SK-N-SH (cell line): ENCODE results near the gene MED8. TPM values are rescaled to one million over a fixed set of nuclear protein-coding genes. Genes with fewer than 3 reads are reported as not detected.

ENCODE experiments used
- CTCF ChIA-PET: fragments of 300-600, 350-600 bp; formaldehyde crosslinking; extraction: SDS; loops from one replicate; lab custom pipeline; 2021; lab: Yijun Ruan, JAX
- POLR2A ChIA-PET: fragments of 350-600 bp; sonication (Branson Sonifier 250); formaldehyde crosslinking; extraction: SDS; loops from one replicate; lab custom pipeline; 2020; ENCODE audit warnings: antibody characterized with exemption, inconsistent platforms; lab: Yijun Ruan, JAX
- DNase-seq: peaks from one replicate; pipeline ENCODE4 v3.0.0; 2012
- H2AFZ ChIP-seq: fragments of 200-600 bp; sonication (generic); 2 replicates; pipeline ENCODE4 v1.8.1; 2016; ENCODE audit warnings: antibody characterized with exemption, mild to moderate bottlenecking, low read depth
- H3F3A ChIP-seq: fragments of 200-600 bp; sonication (generic); replicated peaks from 2 replicates; pipeline ENCODE3; 2016; ENCODE audit warnings: antibody characterized with exemption, mild to moderate bottlenecking; ENCODE audit not compliant: insufficient read depth
- H3K27ac ChIP-seq, 2 experiments: fragments of 200-500 bp in 1 of 2; fragments of 200-600 bp in 1 of 2; sonication (Bioruptor generic) in 1 of 2; sonication (generic), shearing (Covaris generic) in 1 of 2; 2 replicates each; pipeline versions ENCODE4 v1.5.1 to v1.6.1; 2014 to 2016; ENCODE audit warnings: low read depth in 2 of 2, inconsistent platforms in 1 of 2, low read length in 1 of 2, mild to moderate bottlenecking in 1 of 2, mixed read lengths in 1 of 2
- H3K27me3 ChIP-seq: fragments of 200-600 bp; sonication (generic), shearing (Covaris generic); 2 replicates; pipeline ENCODE4 v1.6.1; 2016; ENCODE audit warnings: mixed run types; ENCODE audit not compliant: insufficient read depth
- H3K36me3 ChIP-seq, 2 experiments: fragments of 200-500 bp in 1 of 2; fragments of 200-600 bp in 1 of 2; sonication (Bioruptor generic) in 1 of 2; sonication (generic) in 1 of 2; replicated peaks in 1 of 2; 2 replicates each; pipeline versions ENCODE3 to v1.5.1; 2014 to 2016; ENCODE audit warnings: low read length in 1 of 2, mild to moderate bottlenecking in 1 of 2; ENCODE audit not compliant: insufficient read depth in 2 of 2, control insufficient read depth in 1 of 2
- H3K4me1 ChIP-seq, 2 experiments: fragments of 200-500 bp in 1 of 2; fragments of 200-600 bp in 1 of 2; sonication (Bioruptor generic) in 1 of 2; sonication (generic), shearing (Covaris generic) in 1 of 2; 2 replicates each; pipeline versions ENCODE4 v1.5.1 to v1.6.1; 2014 to 2016; ENCODE audit warnings: low read depth in 1 of 2, low read length in 1 of 2, mixed run types in 1 of 2; ENCODE audit not compliant: insufficient read depth in 2 of 2, control insufficient read depth in 1 of 2
- H3K4me2 ChIP-seq: fragments of 200-600 bp; sonication (generic), shearing (Covaris generic); 2 replicates; pipeline ENCODE4 v1.6.1; 2017; ENCODE audit warnings: mixed run types
- H3K4me3 ChIP-seq, 2 experiments: fragments of 200-500 bp in 1 of 2; fragments of 200-600 bp in 1 of 2; sonication (Bioruptor generic) in 1 of 2; sonication (generic), shearing (Covaris generic) in 1 of 2; 2 replicates each; pipeline versions ENCODE4 v1.5.1 to v1.8.1; 2014 to 2016; ENCODE audit warnings: low read depth in 2 of 2, inconsistent platforms in 1 of 2, low read length in 1 of 2, mild to moderate bottlenecking in 1 of 2, mixed read lengths in 1 of 2, moderate library complexity in 1 of 2
- H3K79me2 ChIP-seq: fragments of 200-600 bp; sonication (generic); 2 replicates; pipeline ENCODE4 v1.8.1; 2017; ENCODE audit warnings: mild to moderate bottlenecking; ENCODE audit not compliant: insufficient read depth
- H3K9ac ChIP-seq: fragments of 200-600 bp; sonication (generic); 2 replicates; pipeline ENCODE4 v1.6.1; 2017; ENCODE audit warnings: mixed run types
- H3K9me2 ChIP-seq: fragments of 200-600 bp; sonication (generic); 2 replicates; pipeline ENCODE4 v1.6.1; 2017; ENCODE audit warnings: mixed run types
- H3K9me3 ChIP-seq: fragments of 200-600 bp; sonication (generic); 2 replicates; pipeline ENCODE4 v1.6.1; 2017; ENCODE audit warnings: mixed run types, mild to moderate bottlenecking, moderate library complexity
- H4K20me1 ChIP-seq: fragments of 200-600 bp; sonication (generic); 2 replicates; pipeline ENCODE4 v1.6.1; 2017; ENCODE audit warnings: mild to moderate bottlenecking, mixed run types; ENCODE audit not compliant: insufficient read depth
- CTCF ChIP-seq: fragments of 200-600 bp; sonication (generic); IDR thresholded peaks from 2 replicates; pipeline ENCODE4 v1.6.1; 2017; ENCODE audit warnings: antibody characterized with exemption, mild to moderate bottlenecking, moderate library complexity
- ELF1 ChIP-seq: IDR thresholded peaks from 2 replicates; pipeline ENCODE4 v1.4.0; 2012
- EP300 ChIP-seq, 2 experiments: IDR thresholded peaks; 2 replicates each; pipeline versions ENCODE4 v1.4.0 to v1.6.1; 2012; ENCODE audit warnings: borderline replicate concordance in 1 of 2, low read depth in 1 of 2, low read length in 1 of 2
- FOSL2 ChIP-seq: IDR thresholded peaks from 2 replicates; pipeline ENCODE4 v1.4.0; 2012; ENCODE audit warnings: low read depth, mild to moderate bottlenecking, moderate library complexity, borderline replicate concordance
- FOXJ3 ChIP-seq: sonication (generic); formaldehyde crosslinking; IDR thresholded peaks from 2 replicates; pipeline ENCODE4 v1.5.1; 2020; ENCODE audit warnings: mild to moderate bottlenecking, missing genetic modification reagents
- GABPA ChIP-seq: IDR thresholded peaks from 2 replicates; pipeline ENCODE4 v1.4.0; 2012; ENCODE audit warnings: low read depth, mild to moderate bottlenecking
- GATA2 ChIP-seq: sonication (generic); formaldehyde crosslinking; IDR thresholded peaks from 2 replicates; pipeline ENCODE4 v1.5.0; 2020; ENCODE audit warnings: mild to moderate bottlenecking, missing genetic modification reagents
- IRF3 ChIP-seq: fragments of 150-350 bp; IDR thresholded peaks from 2 replicates; pipeline ENCODE4 v1.6.1; 2016; ENCODE audit warnings: mild to moderate bottlenecking, low read depth, low read length
- MAX ChIP-seq: IDR thresholded peaks from 2 replicates; pipeline ENCODE4 v1.4.0; 2012; ENCODE audit warnings: low read depth
- NFIC ChIP-seq: IDR thresholded peaks from 2 replicates; pipeline ENCODE4 v1.4.0; 2012; ENCODE audit warnings: borderline replicate concordance
- NRF1 ChIP-seq: IDR thresholded peaks from 2 replicates; pipeline ENCODE4 v1.6.1; 2012; ENCODE audit warnings: low read depth, mild to moderate bottlenecking, low read length
- POLR2AphosphoS5 ChIP-seq: IDR thresholded peaks from 2 replicates; pipeline ENCODE4 v1.6.1; 2012; ENCODE audit warnings: low read depth, low read length
- REST ChIP-seq: IDR thresholded peaks from 2 replicates; pipeline ENCODE4 v1.6.1; 2012; ENCODE audit warnings: mild to moderate bottlenecking, low read depth, low read length, moderate library complexity
- RFX5 ChIP-seq: IDR thresholded peaks from 2 replicates; pipeline ENCODE4 v1.6.1; 2012; ENCODE audit warnings: mild to moderate bottlenecking, improper control_type of control experiment, low read length
- RXRA ChIP-seq: IDR thresholded peaks from 2 replicates; pipeline ENCODE4 v1.4.0; 2012; ENCODE audit warnings: low read depth, mild to moderate bottlenecking, borderline replicate concordance
- SIN3A ChIP-seq: IDR thresholded peaks from 2 replicates; pipeline ENCODE4 v1.6.1; 2012; ENCODE audit warnings: low read depth, mild to moderate bottlenecking, low read length, moderate library complexity, borderline replicate concordance
- SMC3 ChIP-seq: IDR thresholded peaks from 2 replicates; pipeline ENCODE4 v1.6.1; 2012; ENCODE audit warnings: low read depth, low read length, improper control_type of control experiment
- TAF1 ChIP-seq: IDR thresholded peaks from 2 replicates; pipeline ENCODE4 v1.6.1; 2012; ENCODE audit warnings: low read depth, mild to moderate bottlenecking, low read length, moderate library complexity, borderline replicate concordance
- TEAD4 ChIP-seq: IDR thresholded peaks from 2 replicates; pipeline ENCODE4 v1.4.0; 2012; ENCODE audit warnings: mild to moderate bottlenecking, borderline replicate concordance; ENCODE audit not compliant: insufficient read depth
- USF1 ChIP-seq: IDR thresholded peaks from 2 replicates; pipeline ENCODE4 v1.4.0; 2012; ENCODE audit warnings: low read depth, borderline replicate concordance
- ZBTB33 ChIP-seq: IDR thresholded peaks from 2 replicates; pipeline ENCODE4 v1.4.0; 2012; ENCODE audit warnings: low read depth, borderline replicate concordance
- WGBS: methylation state at CpG from one replicate; pipeline ENCODE4 v1.1.6; 2017; ENCODE audit warnings: low lambda C conversion rate; 5-methylcytosine and 5-hydroxymethylcytosine counted together
- polyA plus RNA-seq, 3 experiments: library from polyadenylated mRNA; depleted of rRNA; stranded (reverse); fragments of >200 nt; gene quantifications; 2 replicates each; pipeline ENCODE4 v1.2.3, GENCODE V29; 2012

MED8 gene
- polyA plus RNA-seq, 1 of the 3 experiments (the other 2 are of a cell fraction) = 33.7 TPM

- no peak for TF ChIP-seq REST
- TF ChIP-seq, all 33 proteins: peak for 0
Observed at GRCh38 chr1:43366179-43366578, 23.4 kb downstream of the MED8 start (continued).

- Histone ChIP-seq H3K4me1 (peaks cover 15 to 19% of the 10 kb centered on the region in 2 experiments; a peak in 3 of 4 replicates), H3K9ac (peak overlapping the region; percentile 75; the same call in 1 of the 2 replicates), H3K9me2 (no peaks in the 10 kb centered on the region), H2AFZ (no peak overlapping the region), H4K20me1 (no peaks in the 10 kb centered on the region), H3K79me2 (peaks cover 88% of the 10 kb centered on the region), H3F3A (peaks cover 33% of the 10 kb centered on the region), H3K27me3 (no peaks in the 10 kb centered on the region), H3K36me3 (peaks cover 40 to 42% of the 10 kb centered on the region in 2 experiments), H3K4me3 (0 out of 4 replicates have a peak overlapping the region, but pooled peaks of 1 of the 2 experiments have one; percentile 73), H3K4me2 (peak overlapping the region; percentile 81), H3K9me3 (no peaks in the 10 kb centered on the region)
- ChIA-PET CTCF (no interaction called here), POLR2A (no interaction called here)
- WGBS = 97% methylated on average over 2 of the region's 2 CpGs
- TF ChIP-seq SMC3 = no peak
- no peak for TF ChIP-seq FOSL2
- no peak for TF ChIP-seq GATA2 (CRISPR knock-in tag)
- no peak for TF ChIP-seq CTCF
- TF ChIP-seq EP300 (IDR thresholded peaks at IDR 0.05; ENCODE audit: borderline replicate concordance in 1 of 2, low read depth in 1 of 2, low read length in 1 of 2) = no peak
- no peak for TF ChIP-seq MAX
- TF ChIP-seq ELF1 = no peak
- TF ChIP-seq POLR2AphosphoS5 = no peak
- TF ChIP-seq GABPA = no peak
- TF ChIP-seq SIN3A = no peak
- no peak for TF ChIP-seq IRF3
- TF ChIP-seq NFIC = no peak
- TF ChIP-seq ZBTB33 = no peak
- TF ChIP-seq TAF1 = no peak
- TF ChIP-seq NRF1 = no peak
- TF ChIP-seq FOXJ3 = no peak
- no peak for TF ChIP-seq RFX5
- no peak for TF ChIP-seq TEAD4
- TF ChIP-seq USF1 = no peak
- no peak for TF ChIP-seq RXRA
- TF ChIP-seq, all 33 proteins: peak for 0
- DNase-seq = no peak
- no peak overlapping the region for H3K27ac ChIP-seq
Observed at GRCh38 chr1:43365678-43366077, 23.9 kb downstream of the MED8 start.
